GM19438 (cell line): Measurements from ENCODE around the gene MORN1.
"Not testable (repeated sequence)": the region's sequence is repeated elsewhere in the genome, so short reads cannot be mapped to it uniquely, and the experiment has no call there.

ENCODE experiments used
- ATAC-seq: cut with Tn5 transposase; IDR thresholded peaks from one replicate; pipeline ENCODE4 v1.9.1; 2021; ENCODE audit warnings: low read depth; ENCODE audit not compliant: unreplicated experiment

The MORN1 gene

GRCh38 chr1:2297246-2298011, 93.9 kb downstream of the MORN1 start:
- no peak for ATAC-seq

GRCh38 chr1:2296614-2297013, 94.7 kb downstream of the MORN1 start:
- ATAC-seq = no peak

DNA sequence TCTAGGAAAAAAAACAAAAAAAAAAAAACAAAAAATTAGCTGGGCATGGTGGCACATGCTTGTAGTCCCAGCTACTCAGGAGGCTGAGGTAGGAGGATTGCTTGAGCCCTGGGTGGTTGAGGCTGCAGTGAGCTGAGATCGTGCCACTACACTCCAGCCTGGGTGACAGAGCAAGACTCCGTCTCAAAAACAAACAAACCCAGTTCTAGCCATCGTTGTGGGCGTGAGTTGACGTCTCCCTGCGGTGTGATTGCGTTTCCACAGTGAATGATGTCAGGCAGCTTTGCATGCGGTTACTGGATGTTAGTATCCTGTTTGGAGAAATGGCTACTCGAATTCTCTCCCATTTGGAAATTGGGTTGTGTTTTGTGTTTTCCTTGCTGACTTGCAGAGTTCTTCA, 95.1 kb downstream of the MORN1 start:
- ATAC-seq = not testable (repeated sequence)

DNA sequence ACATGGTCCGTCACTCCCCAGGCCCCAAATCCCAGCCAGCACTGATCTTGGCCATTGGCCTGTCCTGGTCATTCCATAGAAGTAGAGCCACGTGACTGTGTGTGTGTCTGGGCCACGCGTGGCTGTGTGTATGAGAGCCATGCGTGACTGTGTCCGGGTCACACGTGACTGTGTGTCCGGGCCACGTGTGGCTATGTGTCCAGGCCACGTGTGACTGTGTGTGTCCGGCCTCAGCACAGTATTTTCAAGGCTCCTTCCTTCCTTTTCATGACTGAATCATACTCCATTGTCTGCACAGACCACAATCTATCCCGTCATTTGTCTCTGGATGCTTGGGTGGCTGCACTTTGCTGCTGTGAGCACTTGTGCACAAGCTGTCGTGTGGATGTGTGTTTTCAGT, 95.8 kb downstream of the MORN1 start:
- no peak for ATAC-seq

DNA sequence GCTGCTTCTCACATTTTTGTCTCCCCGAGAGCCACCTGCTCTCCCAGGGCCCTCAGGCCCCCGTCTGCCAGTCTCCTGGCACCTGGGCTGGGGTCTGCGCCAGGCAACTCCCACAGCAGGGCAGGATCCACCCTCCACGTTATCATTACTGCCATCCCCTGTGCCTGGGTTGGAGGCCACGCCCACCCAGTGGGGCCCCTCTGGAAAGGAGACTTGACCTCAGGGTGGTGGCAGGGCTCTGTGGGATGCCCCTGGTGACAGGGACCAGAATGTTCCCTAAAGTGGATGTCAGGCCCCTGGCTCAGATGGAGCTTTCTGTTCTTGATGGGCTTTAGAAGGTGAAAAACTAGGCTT, 96.7 kb downstream of the MORN1 start:
- ATAC-seq = no peak

DNA sequence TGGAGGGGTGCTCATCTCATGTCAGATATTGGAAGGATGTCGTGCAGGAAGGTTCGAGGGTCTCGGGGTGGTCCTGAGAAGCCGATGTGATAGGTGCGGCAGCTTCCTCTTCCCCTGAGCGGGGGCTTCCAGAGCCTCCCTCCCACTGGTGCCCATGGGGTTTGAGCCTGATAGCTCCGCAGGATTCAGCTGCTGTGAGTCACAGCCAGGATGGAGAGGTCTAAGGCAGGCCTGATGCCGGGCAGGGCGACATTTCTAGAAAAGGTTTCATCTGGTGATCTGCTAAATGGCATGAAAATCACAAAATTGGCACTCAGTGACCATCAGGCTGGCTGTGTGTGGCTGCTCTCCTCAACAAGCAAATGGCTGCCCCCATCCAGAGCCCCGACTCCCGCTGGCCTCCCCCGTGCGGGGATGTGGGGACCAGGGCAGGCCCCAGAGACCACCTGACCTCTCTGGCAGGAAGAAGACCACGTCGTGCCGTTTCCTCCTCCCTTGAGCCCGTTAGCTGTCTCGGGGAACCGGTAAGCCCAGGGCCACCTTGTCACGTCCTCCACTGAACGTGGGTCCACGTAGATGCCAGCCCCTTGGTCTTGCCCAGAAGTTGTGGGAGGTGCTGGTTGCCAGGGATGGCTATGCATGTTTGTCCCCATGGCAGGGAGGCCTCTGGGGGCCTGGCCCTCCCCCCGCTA, 97.2 kb downstream of the MORN1 start:
- no peak for ATAC-seq

GRCh38 chr1:2292725-2293450, 98.5 kb downstream of the MORN1 start:
- ATAC-seq = no peak

GRCh38 chr1:2291577-2291976, 99.8 kb downstream of the MORN1 start:
- no peak for ATAC-seq

DNA sequence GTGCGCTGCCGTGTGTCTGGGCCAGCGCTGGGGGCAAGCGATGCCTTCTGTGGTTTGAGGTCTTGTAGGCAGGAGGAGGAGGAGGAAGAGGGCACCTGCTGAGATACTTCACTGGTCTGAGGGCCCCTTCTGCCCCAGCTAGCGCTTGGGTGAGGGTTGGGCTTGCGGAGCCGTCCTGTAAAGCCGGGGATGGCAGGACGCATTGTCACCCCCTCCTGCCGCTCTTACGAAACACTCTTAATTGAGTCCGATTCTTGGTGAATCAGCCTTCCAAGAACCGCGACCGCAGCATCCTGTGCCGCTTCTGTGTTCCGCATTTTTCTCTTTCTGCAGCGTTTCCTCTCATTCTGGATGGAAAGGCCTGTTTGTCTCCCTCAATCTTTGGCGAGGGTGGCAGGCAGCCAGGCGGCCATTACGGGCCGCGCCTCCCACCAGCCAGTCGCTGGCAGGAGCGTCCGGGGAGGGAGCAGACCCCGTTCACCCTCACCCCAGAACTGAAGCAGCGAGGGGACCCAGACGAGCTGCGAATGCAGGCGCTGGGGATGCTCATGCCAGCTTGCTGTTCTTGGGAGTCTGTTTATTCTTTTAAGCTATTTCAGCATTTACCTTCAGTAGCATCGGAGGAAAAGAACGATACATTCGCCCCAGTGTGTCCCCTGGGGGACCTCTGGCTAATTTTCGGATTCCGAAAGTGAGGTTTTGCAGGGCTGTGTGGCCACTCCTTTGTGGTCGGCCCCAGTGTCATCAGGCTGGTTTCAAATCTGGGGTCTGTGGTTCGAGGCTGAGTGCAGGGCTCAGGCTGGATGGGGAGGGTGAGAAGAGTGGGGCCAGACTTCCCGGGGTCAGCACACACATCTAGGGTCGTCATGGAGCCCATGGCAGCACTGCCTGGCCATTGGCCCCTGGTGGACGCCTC, 100.5 kb downstream of the MORN1 start:
- peak; percentile 49 for ATAC-seq

DNA sequence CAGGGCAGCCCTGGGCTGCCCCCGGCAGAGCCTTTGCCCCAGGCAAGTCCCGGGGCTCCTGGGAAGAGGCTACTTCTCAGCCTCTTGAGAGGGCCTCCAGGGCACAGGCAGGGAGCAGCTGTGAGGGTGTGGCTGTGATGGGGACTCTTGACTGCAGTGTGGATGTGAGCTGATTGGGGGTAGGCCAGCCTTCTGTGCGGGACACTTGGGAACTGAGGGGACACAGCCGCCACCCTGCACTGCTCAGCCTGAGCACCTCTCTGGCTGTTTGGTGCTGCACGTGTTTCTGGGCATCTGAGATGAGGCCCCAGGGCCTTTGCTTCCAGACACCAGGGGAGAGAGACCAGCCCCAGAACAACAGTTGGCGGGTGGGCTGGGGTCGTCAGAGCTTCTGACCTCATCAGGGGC, 101.2 kb downstream of the MORN1 start:
- peak; percentile 17 for ATAC-seq

DNA sequence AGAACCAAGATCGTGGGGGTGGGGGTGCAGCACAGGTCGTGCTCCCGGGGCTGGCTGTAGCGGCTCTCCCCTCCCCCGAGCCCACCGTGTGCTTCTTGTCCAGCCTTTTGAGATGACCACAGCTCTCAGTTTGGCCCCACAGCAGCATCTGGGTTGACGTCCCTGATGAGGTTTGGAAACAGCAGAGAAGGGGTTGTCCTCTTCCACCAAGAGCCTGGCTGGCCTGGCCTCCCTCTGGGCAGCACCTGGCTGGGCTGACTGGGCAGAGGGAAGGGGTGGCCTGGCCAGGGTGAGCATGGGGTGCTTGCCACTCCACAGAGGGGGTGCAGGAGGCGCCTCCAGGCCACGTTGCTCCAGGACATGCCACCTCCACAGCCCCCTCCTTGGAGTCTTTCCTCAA, 101.7 kb downstream of the MORN1 start:
- no peak for ATAC-seq

GRCh38 chr1:2288816-2289536, 102.4 kb downstream of the MORN1 start:
- no peak for ATAC-seq

GRCh38 chr1:2288311-2288710, 103.0 kb downstream of the MORN1 start:
- ATAC-seq = no peak

GRCh38 chr1:2287649-2288048, 103.7 kb downstream of the MORN1 start:
- no peak for ATAC-seq

DNA sequence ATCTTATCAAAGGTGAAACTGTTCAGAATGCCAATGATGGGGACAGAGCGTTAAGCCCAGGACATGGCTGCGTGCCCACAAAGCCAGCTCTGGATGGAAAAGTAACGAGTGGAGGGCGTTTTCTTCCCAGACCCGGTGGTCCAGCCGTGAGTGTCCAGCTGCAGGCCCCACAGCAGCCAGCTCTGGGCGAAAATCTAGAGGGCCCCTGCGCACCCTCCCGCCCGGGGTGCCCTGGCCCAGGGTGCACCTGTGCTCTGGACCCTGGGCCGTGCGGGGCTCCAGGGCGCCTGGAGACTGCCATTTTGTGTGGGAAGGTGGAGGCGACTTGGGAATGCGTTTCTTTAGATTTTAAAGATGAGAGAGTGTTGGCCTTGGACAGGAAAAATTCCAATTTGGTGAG, 104.4 kb downstream of the MORN1 start:
- no peak for ATAC-seq

GRCh38 chr1:2284932-2285331, 106.4 kb downstream of the MORN1 start:
- no peak for ATAC-seq

DNA sequence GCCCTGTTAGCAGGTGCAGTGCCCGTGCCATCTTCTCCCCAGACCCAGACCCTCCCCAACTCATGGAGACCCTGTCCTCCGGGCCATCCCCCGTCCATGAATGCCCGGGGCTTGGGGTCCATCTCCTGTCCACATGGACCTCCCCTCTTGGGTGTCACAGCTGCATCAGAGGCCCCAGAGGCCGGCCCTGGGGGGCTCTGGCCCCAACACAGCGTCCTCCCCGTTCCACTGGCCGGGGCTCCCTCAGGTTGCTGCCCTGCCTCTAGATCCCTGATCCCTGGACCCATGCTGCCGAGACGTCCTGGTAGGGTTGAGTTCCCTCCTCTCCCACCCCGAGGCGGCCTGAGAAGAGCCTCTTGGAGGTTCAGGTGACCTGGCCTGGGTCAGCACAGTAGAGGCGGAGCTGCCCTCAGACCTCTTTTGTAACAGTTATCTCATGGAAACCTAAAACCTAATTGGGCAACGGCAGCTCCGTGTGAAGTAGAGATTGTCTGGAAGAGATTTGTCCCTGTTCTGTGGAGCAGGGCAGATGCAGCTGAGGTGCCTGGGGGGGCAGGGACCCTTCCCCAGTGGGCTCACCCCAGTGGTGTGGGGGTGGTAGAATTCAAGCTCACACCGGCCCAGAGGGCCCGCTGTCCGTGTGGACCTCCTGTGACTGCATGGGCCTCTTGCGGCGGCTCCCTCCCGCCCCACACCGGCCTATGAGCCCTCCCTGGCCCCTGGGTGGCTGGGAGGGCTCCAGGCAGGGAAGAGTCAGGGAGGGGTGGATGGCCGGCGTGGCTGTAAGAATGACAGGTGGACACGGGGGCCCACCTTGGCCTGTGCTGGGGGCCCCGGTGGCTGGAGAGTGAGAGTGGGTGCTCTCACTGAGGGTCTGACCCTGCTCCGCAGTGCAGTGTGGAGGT, 107.1 kb downstream of the MORN1 start:
- ATAC-seq = no peak

GRCh38 chr1:2283371-2283990, 107.9 kb downstream of the MORN1 start:
- no peak for ATAC-seq
